Activated naive CD4-positive, alpha-beta T cell treated with anti-CD3 and anti-CD28 coated beads for 36 hours (primary cell): ENCODE results near the gene SLX9. TPM values are rescaled to one million over a fixed set of nuclear protein-coding genes. Genes with fewer than 3 reads are reported as not detected.

ENCODE experiments used
- CTCF ChIA-PET: fragments of 350-600 bp; sonication (Branson Sonifier 250); formaldehyde crosslinking; loops from one replicate; lab custom pipeline; 2021; ENCODE audit warnings: antibody characterized with exemption; lab: Charles Lee
- DNase-seq: peaks from one replicate; pipeline ENCODE4 v3.0.0-alpha.2; 2020
- H3K27ac Mint-ChIP-seq: one replicate; pipeline ENCODE4 v1.8.0; 2021; ENCODE audit warnings: mild to moderate bottlenecking, mixed read lengths
- H3K27me3 Mint-ChIP-seq: one replicate; pipeline ENCODE4 v1.8.0; 2021; ENCODE audit warnings: low read depth, mixed read lengths
- H3K36me3 Mint-ChIP-seq: one replicate; pipeline ENCODE4 v1.8.0; 2021; ENCODE audit warnings: low read depth, mixed read lengths
- H3K4me1 Mint-ChIP-seq: one replicate; pipeline ENCODE4 v1.8.0; 2021; ENCODE audit warnings: low read depth, mixed read lengths
- H3K4me3 Mint-ChIP-seq: one replicate; pipeline ENCODE4 v1.8.0; 2021; ENCODE audit warnings: mild to moderate bottlenecking, moderate library complexity, mixed read lengths
- H3K9me3 Mint-ChIP-seq: one replicate; pipeline ENCODE4 v1.8.0; 2021; ENCODE audit warnings: mixed read lengths
- intact Hi-C: fragments of 100-400 bp; cut with micrococcal nuclease; formaldehyde crosslinking; loops from one replicate; pipeline ENCODE4 v1.15.1; 2023
- total RNA-seq, 2 experiments: library from RNA; stranded (reverse); gene quantifications; one replicate each; pipeline ENCODE4 v1.2.3, GENCODE V29; 2021

Gene SLX9
- total RNA-seq, 2 experiments from 2014 or later = 61.8 to 63.4 TPM

GRCh38 chr21:44983421-44984206 is 43.8 kb downstream of the SLX9 start:
- H3K4me3 Mint-ChIP-seq = no peak overlapping the region
- peaks cover 1% of the 10 kb centered on the region for H3K36me3 Mint-ChIP-seq
- no peaks in the 10 kb centered on the region for H3K9me3 Mint-ChIP-seq
- H3K27ac Mint-ChIP-seq = no peak overlapping the region
- intact Hi-C loops = no loop called here
- no peaks in the 10 kb centered on the region for H3K4me1 Mint-ChIP-seq
- CTCF ChIA-PET = no interaction called here
- H3K27me3 Mint-ChIP-seq = no peaks in the 10 kb centered on the region
- DNase-seq = no peak

- intact Hi-C loops = no loop called here
- Mint-ChIP-seq H3K4me3 (no peak overlapping the region), H3K9me3 (no peaks in the 10 kb centered on the region), H3K27me3 (no peaks in the 10 kb centered on the region), H3K27ac (no peak overlapping the region), H3K4me1 (no peaks in the 10 kb centered on the region), H3K36me3 (no peaks in the 10 kb centered on the region)
- CTCF ChIA-PET = no interaction called here
- no peak for DNase-seq
These were observed 44.6 kb downstream of the SLX9 start for GRCh38 chr21:44984428-44984791.

- H3K27me3 Mint-ChIP-seq = no peaks in the 10 kb centered on the region
- intact Hi-C loops = no loop called here
- CTCF ChIA-PET = interaction anchor here (0.5 to 0.6 kb wide), 2 partner anchors 45 to 144 kb away, joined by 3 to 5 read pairs; no protein-coding TSS in a partner anchor
- no peaks in the 10 kb centered on the region for H3K4me1 Mint-ChIP-seq
- H3K4me3 Mint-ChIP-seq = no peak overlapping the region
- no peaks in the 10 kb centered on the region for H3K9me3 Mint-ChIP-seq
- H3K36me3 Mint-ChIP-seq = no peaks in the 10 kb centered on the region
- no peak overlapping the region for H3K27ac Mint-ChIP-seq
- no peak for DNase-seq
These were observed 45.1 kb downstream of the SLX9 start for GRCh38 chr21:44984792-44985440.

GRCh38 chr21:44985441-44986401 is 45.9 kb downstream of the SLX9 start:
- intact Hi-C loops = no loop called here
- CTCF ChIA-PET = interaction anchor here (0.5 to 0.6 kb wide), 2 partner anchors 45 to 153 kb away, joined by 4 to 5 read pairs; no protein-coding TSS in a partner anchor
- DNase-seq = no peak
- Mint-ChIP-seq H3K4me1 (no peaks in the 10 kb centered on the region), H3K4me3 (no peak overlapping the region), H3K27me3 (no peaks in the 10 kb centered on the region), H3K9me3 (no peaks in the 10 kb centered on the region), H3K27ac (no peak overlapping the region), H3K36me3 (no peaks in the 10 kb centered on the region)

GRCh38 chr21:44986471-44987291 is 46.9 kb downstream of the SLX9 start:
- H3K36me3 Mint-ChIP-seq = no peaks in the 10 kb centered on the region
- no peak for DNase-seq
- H3K9me3 Mint-ChIP-seq = no peaks in the 10 kb centered on the region
- H3K4me3 Mint-ChIP-seq = no peak overlapping the region
- no peaks in the 10 kb centered on the region for H3K4me1 Mint-ChIP-seq
- H3K27ac Mint-ChIP-seq = no peak overlapping the region
- CTCF ChIA-PET = interaction anchor here (1.0 kb wide), 1 partner anchor 37 kb away, joined by 4 read pairs; no protein-coding TSS in a partner anchor
- H3K27me3 Mint-ChIP-seq = no peaks in the 10 kb centered on the region
- intact Hi-C loops = no loop called here

- intact Hi-C loops = no loop called here
- Mint-ChIP-seq H3K27me3 (no peaks in the 10 kb centered on the region), H3K4me1 (no peaks in the 10 kb centered on the region), H3K9me3 (no peaks in the 10 kb centered on the region), H3K27ac (no peak overlapping the region), H3K4me3 (no peak overlapping the region), H3K36me3 (no peaks in the 10 kb centered on the region)
- no peak for DNase-seq
- CTCF ChIA-PET = interaction anchor here (1.0 kb wide), 1 partner anchor 38 kb away, joined by 4 read pairs; no protein-coding TSS in a partner anchor
These were observed 47.6 kb downstream of the SLX9 start for GRCh38 chr21:44987301-44987885.

- Mint-ChIP-seq H3K27ac (no peak overlapping the region), H3K4me3 (no peak overlapping the region), H3K27me3 (no peaks in the 10 kb centered on the region), H3K36me3 (no peaks in the 10 kb centered on the region), H3K9me3 (no peaks in the 10 kb centered on the region), H3K4me1 (no peaks in the 10 kb centered on the region)
- DNase-seq = no peak
- CTCF ChIA-PET = interaction anchor here (0.9 kb wide), 1 partner anchor 149 kb away, joined by 3 read pairs; no protein-coding TSS in a partner anchor
- intact Hi-C loops = no loop called here
These were observed 48.2 kb downstream of the SLX9 start for GRCh38 chr21:44987886-44988606.

- Mint-ChIP-seq H3K36me3 (no peaks in the 10 kb centered on the region), H3K4me3 (no peak overlapping the region), H3K27ac (no peak overlapping the region), H3K4me1 (no peaks in the 10 kb centered on the region), H3K9me3 (no peaks in the 10 kb centered on the region), H3K27me3 (no peaks in the 10 kb centered on the region)
- DNase-seq = no peak
- intact Hi-C loops = no loop called here
- CTCF ChIA-PET = interaction anchor here (0.9 kb wide), 1 partner anchor 148 kb away, joined by 3 read pairs; no protein-coding TSS in a partner anchor
These were observed 49.0 kb downstream of the SLX9 start for GRCh38 chr21:44988607-44989536.

GRCh38 chr21:44989537-44989886 is 49.7 kb downstream of the SLX9 start:
- CTCF ChIA-PET = no interaction called here
- intact Hi-C loops = no loop called here
- no peaks in the 10 kb centered on the region for H3K9me3 Mint-ChIP-seq
- H3K4me3 Mint-ChIP-seq = no peak overlapping the region
- no peaks in the 10 kb centered on the region for H3K27me3 Mint-ChIP-seq
- no peak overlapping the region for H3K27ac Mint-ChIP-seq
- no peak for DNase-seq
- no peaks in the 10 kb centered on the region for H3K4me1 Mint-ChIP-seq
- no peaks in the 10 kb centered on the region for H3K36me3 Mint-ChIP-seq
